Left cardiac atrium (tissue), 4 donors: Measurements from ENCODE around the gene HIVEP1. TPM values are rescaled to one million over a fixed set of nuclear protein-coding genes. Genes with fewer than 3 reads are reported as not detected.

ENCODE experiments used
- ATAC-seq, 2 donors: fragments of 200-7000 bp; cut with Tn5 transposase; one replicate each; pipeline ENCODE4 v1.9.1; 2020; ENCODE audit warnings: mild to moderate bottlenecking in 2 of 2, moderate library complexity in 2 of 2
- DNase-seq: peaks from one replicate; pipeline ENCODE4 v3.0.0-alpha.2; 2020
- intact Hi-C, 2 donors: fragments of 100-400 bp; cut with DNase I; formaldehyde crosslinking; loops; one replicate each; pipeline versions ENCODE4 v1.14.1 to v1.15.1; 2022 to 2023
- total RNA-seq, 2 donors: library from RNA; stranded (reverse); fragmentation: NEBNext Ultra II Directional; extraction: Animal tissue kit (Norgen Biotek cat#: 25700); gene quantifications; one replicate each; pipeline ENCODE4 v1.2.1, GENCODE V29; 2021
- donor health status: DM: no; HTN: yes; CAD: no.
- donor health status: DM: no; HTN: yes; CAD: no; lungs with severe emphysema.
- donor health status: DM: yes; HTN: yes; CAD: no.
- donor health status: Dilated cardiomyopathy.

Gene HIVEP1
- total RNA-seq, 2 donors from 2014 or later, result 14.3 to 18.0 TPM

DNA sequence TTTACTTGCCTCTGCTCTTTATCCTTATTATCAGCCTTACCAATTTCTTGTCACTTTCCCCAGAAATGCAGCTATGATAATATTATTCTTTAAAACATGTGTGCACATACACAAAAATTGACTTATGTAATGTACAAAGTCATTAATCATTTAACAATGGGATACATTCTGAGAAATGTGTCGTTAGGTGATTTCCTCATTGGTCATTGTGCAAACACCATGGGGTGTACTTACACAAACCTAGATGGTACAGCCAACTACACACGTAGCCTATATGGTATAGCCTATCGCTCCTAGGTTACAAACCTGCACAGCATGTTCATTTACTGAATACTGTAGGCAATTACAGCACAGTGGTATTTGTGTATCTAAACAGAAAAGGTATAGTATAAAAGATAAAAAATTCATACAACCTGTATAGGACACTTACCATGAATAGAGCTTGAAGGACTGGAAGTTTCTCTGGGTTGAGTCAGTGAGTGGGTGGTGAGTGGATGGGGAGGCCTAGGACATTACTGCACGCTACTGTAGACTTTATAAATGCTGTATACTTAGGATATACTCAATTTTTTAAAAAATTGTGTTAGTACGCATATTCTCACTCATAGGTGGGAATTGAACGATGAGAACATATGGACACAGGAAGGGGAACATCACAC, 56.9 kb downstream of the HIVEP1 start:
- no peak for DNase-seq
- intact Hi-C loops, result no loop called here
- ATAC-seq, result no peak

DNA sequence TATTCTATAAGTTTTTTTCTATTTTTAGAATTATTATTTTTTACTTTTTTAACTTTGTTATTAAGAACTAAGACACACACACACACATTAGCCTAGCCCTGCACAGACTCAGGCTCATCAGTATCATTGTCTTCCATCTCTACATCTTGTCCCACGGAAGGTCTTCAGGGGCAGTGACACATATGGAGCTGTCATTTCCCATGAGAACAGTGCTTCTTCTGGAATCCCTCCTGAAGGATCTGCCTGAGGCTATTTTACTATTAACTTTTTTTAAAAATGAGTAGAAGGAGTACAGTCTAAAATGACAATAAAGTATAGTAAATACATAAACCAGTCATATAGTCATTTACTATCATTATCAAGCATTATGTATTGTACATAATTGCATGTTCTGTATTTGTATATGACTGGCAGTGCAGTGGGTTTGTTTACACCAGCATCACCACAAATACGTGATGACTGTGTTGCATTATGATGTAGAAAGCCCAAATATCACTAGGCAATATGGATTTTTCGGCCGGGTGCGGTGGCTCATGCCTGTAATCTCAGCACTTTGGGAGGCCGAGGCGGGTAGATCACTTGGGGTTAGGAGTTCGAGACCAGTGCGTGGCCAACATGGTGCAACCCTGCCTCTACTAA, 57.9 kb downstream of the HIVEP1 start:
- ATAC-seq, result no peak
- intact Hi-C loops, result no loop called here

DNA sequence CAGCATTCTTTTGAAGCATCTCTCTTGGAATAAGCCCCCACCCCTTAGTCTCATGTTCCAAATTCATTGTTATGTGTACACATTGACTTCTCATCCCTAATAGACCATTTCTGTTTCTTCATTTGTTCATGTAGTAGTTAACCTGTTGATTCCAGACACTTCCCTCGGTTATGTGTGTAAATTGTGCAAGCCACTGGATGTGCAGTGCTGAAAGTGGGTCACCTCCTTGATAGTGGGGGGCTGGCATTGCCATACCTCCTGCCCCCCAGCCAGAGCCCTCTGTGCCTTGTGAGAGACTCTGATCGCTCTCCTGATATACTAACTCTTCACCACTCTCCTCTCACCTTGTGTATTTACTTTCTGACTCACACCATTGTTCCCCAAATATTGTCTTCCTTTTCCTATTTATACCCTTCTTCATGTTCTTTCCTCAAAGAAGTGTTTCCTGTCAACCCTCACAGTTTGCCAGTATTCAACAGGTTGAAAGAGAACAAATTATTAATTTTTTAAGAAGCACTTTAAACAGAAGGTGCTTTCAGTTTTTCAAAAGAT, 59.0 kb downstream of the HIVEP1 start:
- intact Hi-C loops, result no loop called here
- no peak for DNase-seq
- ATAC-seq, result no peak

More for the DNA sequence above, 57.9 kb downstream of the HIVEP1 start:
- DNase-seq, result no peak

- ATAC-seq (no peak), DNase-seq (no peak)
- intact Hi-C loops, result no loop called here
These were observed 63.0 kb downstream of the HIVEP1 start for GRCh38 chr6:12075067-12075563.

DNA sequence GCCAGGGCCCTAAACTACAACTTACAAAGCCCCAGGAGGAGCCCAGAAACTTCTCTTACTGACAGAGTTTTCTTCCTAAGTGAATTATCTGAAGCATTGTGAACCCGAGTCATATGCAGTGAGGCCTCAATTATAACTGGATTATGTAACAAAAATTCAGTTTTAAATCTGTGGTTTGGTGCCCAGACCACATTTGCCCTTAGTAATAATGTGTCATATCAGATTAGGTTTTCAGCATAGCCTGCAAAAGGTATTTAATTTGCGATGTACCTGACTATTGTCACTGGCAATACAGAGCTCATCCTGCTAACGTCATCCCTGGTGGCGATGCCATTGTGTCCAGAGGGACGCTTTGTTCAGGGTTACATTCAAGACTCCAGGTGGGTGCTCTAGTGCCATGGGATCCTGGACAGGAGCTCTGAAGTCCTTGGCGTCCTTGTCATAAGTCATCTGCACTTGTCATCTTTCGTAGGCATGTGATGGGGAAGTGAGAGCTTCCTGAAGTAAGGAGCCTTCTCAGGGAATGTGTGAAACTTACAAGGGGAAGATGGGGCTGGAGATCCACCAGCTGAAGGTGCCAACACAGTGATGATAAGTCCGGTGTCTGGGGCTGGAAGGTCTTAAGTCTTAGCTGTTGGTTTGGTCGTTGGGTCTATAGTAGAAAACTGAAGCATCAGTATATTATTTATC, 65.1 kb downstream of the HIVEP1 start:
- intact Hi-C loops, result no loop called here

DNA sequence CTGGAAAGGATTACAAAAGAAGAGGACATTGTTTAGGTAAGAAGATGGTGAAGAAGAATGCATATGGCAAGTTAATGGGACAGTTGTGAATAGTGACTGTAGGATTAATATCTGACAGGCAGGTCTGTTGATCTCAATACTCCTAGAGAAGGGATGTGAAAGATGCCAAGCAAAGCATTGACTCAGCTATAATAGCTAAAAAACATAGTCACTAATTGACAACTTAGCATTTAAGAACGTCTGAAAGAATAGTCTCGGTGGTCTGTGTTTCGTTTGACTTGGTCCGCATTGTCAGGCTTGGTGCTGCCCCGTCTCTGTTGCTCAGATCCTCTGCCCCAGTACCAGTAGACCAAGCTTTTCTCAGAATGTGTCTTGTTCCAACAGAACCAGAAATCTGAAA, 65.9 kb downstream of the HIVEP1 start:
- intact Hi-C loops, result no loop called here
- ATAC-seq (no peak), DNase-seq (no peak)

More for the DNA sequence above, 65.1 kb downstream of the HIVEP1 start:
- ATAC-seq (no peak), DNase-seq (no peak)

GRCh38 chr6:12081771-12082170, 69.7 kb downstream of the HIVEP1 start:
- ATAC-seq, result no peak
- intact Hi-C loops, result no loop called here
- DNase-seq, result no peak

GRCh38 chr6:12082368-12082767, 70.3 kb downstream of the HIVEP1 start:
- DNase-seq (no peak), ATAC-seq (no peak)
- intact Hi-C loops, result no loop called here

GRCh38 chr6:12083302-12083701, 71.2 kb downstream of the HIVEP1 start:
- no peak for DNase-seq
- peak in 1 of 2 donors; percentile 41 for ATAC-seq
- intact Hi-C loops, result no loop called here

GRCh38 chr6:12083763-12084162, 71.7 kb downstream of the HIVEP1 start:
- no peak for DNase-seq
- ATAC-seq, result no peak
- intact Hi-C loops, result no loop called here

DNA sequence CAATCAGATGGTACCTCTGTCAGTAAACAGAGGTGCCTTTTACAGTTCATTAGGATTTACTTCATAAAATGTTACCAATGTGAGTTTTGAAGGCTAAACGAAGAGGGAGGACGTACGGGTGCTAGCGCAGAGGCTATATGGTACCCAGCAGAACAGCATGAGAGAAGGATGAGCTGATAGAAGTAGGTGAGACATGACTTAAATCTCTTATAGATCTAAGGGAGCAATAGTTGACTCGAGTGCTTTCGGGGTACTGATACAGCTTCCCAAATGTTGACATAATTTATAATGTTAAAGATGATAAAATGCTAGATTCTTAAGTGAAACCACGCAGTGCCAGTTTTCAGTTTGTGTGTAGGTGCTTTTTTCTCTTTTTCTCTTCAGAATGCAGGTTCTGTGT, 72.6 kb downstream of the HIVEP1 start:
- ATAC-seq (no peak), DNase-seq (no peak)
- intact Hi-C loops, result no loop called here

- intact Hi-C loops, result no loop called here
- DNase-seq (no peak), ATAC-seq (no peak)
These were observed 76.4 kb downstream of the HIVEP1 start for GRCh38 chr6:12088531-12088930.

GRCh38 chr6:12090714-12091113, 78.6 kb downstream of the HIVEP1 start:
- no peak for ATAC-seq
- intact Hi-C loops, result no loop called here
- no peak for DNase-seq

- ATAC-seq, result no peak
- intact Hi-C loops, result no loop called here
These were observed 80.7 kb downstream of the HIVEP1 start for GRCh38 chr6:12092762-12093161.

DNA sequence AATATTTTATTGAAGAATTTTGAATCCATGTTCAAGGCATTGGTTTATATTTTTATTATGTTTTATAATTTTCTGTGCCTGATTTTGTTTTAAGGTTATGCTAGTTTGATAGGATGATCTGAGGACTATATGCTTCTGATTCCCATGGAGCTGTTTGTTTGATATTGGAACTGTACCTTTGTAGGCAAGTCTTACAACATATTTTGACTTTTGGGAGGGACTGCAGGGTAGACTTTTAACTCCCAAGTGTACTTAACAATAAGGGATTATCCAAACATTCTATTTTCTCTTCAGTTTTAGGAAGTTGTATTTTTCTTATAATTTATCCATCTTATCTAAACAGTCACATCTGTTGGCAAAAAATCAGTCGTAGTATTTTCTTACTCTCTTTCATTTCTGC, 82.6 kb downstream of the HIVEP1 start:
- ATAC-seq (no peak), DNase-seq (no peak)
- intact Hi-C loops, result no loop called here

More at GRCh38 chr6:12092762-12093161, 80.7 kb downstream of the HIVEP1 start:
- no peak for DNase-seq

DNA sequence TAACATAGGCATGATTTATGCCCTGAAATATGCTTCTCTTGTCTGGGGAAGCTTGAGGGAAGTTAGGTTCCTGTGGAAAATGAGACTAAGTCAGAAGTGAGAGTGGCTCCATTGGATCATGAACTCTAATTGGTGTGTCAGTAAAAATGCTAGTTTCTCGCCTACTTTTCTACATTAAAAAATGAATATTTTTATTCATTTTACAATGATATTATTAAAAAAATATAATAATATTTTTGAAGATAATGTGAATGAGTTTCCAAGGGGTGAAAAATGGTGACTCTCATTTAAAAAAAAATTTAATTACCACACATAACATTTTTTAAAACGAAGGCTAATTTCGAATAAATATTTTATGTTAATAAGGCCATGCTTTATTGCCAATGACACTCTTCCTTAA, 84.2 kb downstream of the HIVEP1 start:
- ATAC-seq (no peak), DNase-seq (no peak)
- intact Hi-C loops, result no loop called here

GRCh38 chr6:12097791-12098190, 85.7 kb downstream of the HIVEP1 start:
- no peak for ATAC-seq
- intact Hi-C loops, result no loop called here
- DNase-seq, result no peak

- ATAC-seq (no peak), DNase-seq (no peak)
- intact Hi-C loops, result no loop called here
These were observed 87.7 kb downstream of the HIVEP1 start for GRCh38 chr6:12099623-12100338.

- intact Hi-C loops, result no loop called here
- ATAC-seq (no peak), DNase-seq (no peak)
These were observed 88.9 kb downstream of the HIVEP1 start for GRCh38 chr6:12101048-12101447.
